ENCODE data around the gene FTCD. TPM values are rescaled to one million over a fixed set of nuclear protein-coding genes. Genes with fewer than 3 reads are reported as not detected.

The FTCD gene
- total RNA-seq, 1 experiment from 2014 or later, result 5.9 TPM

- no TSS peak for BruUV-seq (replicated peaks)
- Histone ChIP-seq H3K9me2 (ENCODE audit: insufficient read depth) (no peaks in the 10 kb centered on the region), H3K27me3 (ENCODE audit: insufficient read depth, low read depth) (no peaks in the 10 kb centered on the region), H3K4me1 (replicated peaks; ENCODE audit: insufficient read depth) (no peaks in the 10 kb centered on the region), H3K4me2 (no peak overlapping the region), H3K79me2 (ENCODE audit: low read depth) (no peaks in the 10 kb centered on the region), H3F3A (ENCODE audit: insufficient read depth, low read depth) (no peaks in the 10 kb centered on the region), H3K36me3 (ENCODE audit: low read depth) (no peaks in the 10 kb centered on the region; the same call in 1 of the 2 replicates), H3K4me3 (no peak overlapping the region), H3K27ac (no peak overlapping the region), H3K9me3 (ENCODE audit: insufficient read depth, low read depth) (no peaks in the 10 kb centered on the region), H4K20me1 (ENCODE audit: insufficient read depth) (no peaks in the 10 kb centered on the region), H2AFZ (no peak overlapping the region)
- ChIA-PET POLR2A (ENCODE audit: unreplicated experiment) (no interaction called here), CTCF (no interaction called here)
- no peak for DNase-seq
- TF ChIP-seq EZH2 (IDR thresholded peaks at IDR 0.05; ENCODE audit: low read depth), result no peak
- TF ChIP-seq, protein P1, sequence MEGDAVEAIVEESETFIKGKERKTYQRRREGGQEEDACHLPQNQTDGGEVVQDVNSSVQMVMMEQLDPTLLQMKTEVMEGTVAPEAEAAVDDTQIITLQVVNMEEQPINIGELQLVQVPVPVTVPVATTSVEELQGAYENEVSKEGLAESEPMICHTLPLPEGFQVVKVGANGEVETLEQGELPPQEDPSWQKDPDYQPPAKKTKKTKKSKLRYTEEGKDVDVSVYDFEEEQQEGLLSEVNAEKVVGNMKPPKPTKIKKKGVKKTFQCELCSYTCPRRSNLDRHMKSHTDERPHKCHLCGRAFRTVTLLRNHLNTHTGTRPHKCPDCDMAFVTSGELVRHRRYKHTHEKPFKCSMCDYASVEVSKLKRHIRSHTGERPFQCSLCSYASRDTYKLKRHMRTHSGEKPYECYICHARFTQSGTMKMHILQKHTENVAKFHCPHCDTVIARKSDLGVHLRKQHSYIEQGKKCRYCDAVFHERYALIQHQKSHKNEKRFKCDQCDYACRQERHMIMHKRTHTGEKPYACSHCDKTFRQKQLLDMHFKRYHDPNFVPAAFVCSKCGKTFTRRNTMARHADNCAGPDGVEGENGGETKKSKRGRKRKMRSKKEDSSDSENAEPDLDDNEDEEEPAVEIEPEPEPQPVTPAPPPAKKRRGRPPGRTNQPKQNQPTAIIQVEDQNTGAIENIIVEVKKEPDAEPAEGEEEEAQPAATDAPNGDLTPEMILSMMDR (conservative IDR thresholded peaks at IDR 0.05), result no peak
- intact Hi-C loops (cut with micrococcal nuclease; ENCODE audit: unreplicated experiment), result no loop called here
Measured at GRCh38 chr21:46111857-46112724, 43.3 kb downstream of the FTCD start.

- Histone ChIP-seq H2AFZ (no peak overlapping the region), H3K4me1 (replicated peaks; ENCODE audit: insufficient read depth) (no peaks in the 10 kb centered on the region), H3K9me3 (ENCODE audit: insufficient read depth, low read depth) (no peaks in the 10 kb centered on the region), H3K4me3 (no peak overlapping the region), H4K20me1 (ENCODE audit: insufficient read depth) (no peaks in the 10 kb centered on the region), H3K79me2 (ENCODE audit: low read depth) (no peaks in the 10 kb centered on the region), H3K27me3 (ENCODE audit: insufficient read depth, low read depth) (no peaks in the 10 kb centered on the region), H3K9me2 (ENCODE audit: insufficient read depth) (no peaks in the 10 kb centered on the region), H3K4me2 (no peak overlapping the region), H3K36me3 (ENCODE audit: low read depth) (no peaks in the 10 kb centered on the region; the same call in 1 of the 2 replicates), H3F3A (ENCODE audit: insufficient read depth, low read depth) (no peaks in the 10 kb centered on the region), H3K27ac (no peak overlapping the region)
- ChIA-PET POLR2A (ENCODE audit: unreplicated experiment) (no interaction called here), CTCF (no interaction called here)
- no TSS peak for BruUV-seq (replicated peaks)
- TF ChIP-seq, protein P1 (conservative IDR thresholded peaks at IDR 0.05), result no peak
- no peak for TF ChIP-seq EZH2 (IDR thresholded peaks at IDR 0.05; ENCODE audit: low read depth)
- intact Hi-C loops (cut with micrococcal nuclease; ENCODE audit: unreplicated experiment), result no loop called here
- DNase-seq, result no peak
Measured at GRCh38 chr21:46111193-46111571, 44.2 kb downstream of the FTCD start.

GRCh38 chr21:46110499-46111192 lies 44.7 kb downstream of the FTCD start:
- DNase-seq, result no peak
- Histone ChIP-seq H3F3A (ENCODE audit: insufficient read depth, low read depth) (no peaks in the 10 kb centered on the region), H2AFZ (no peak overlapping the region), H3K9me2 (ENCODE audit: insufficient read depth) (no peaks in the 10 kb centered on the region), H3K79me2 (ENCODE audit: low read depth) (no peaks in the 10 kb centered on the region), H4K20me1 (ENCODE audit: insufficient read depth) (no peaks in the 10 kb centered on the region), H3K36me3 (ENCODE audit: low read depth) (no peaks in the 10 kb centered on the region; the same call in 1 of the 2 replicates), H3K9me3 (ENCODE audit: insufficient read depth, low read depth) (no peaks in the 10 kb centered on the region), H3K27ac (no peak overlapping the region), H3K27me3 (ENCODE audit: insufficient read depth, low read depth) (no peaks in the 10 kb centered on the region), H3K4me3 (no peak overlapping the region), H3K4me2 (no peak overlapping the region), H3K4me1 (replicated peaks; ENCODE audit: insufficient read depth) (no peaks in the 10 kb centered on the region)
- no TSS peak for BruUV-seq (replicated peaks)
- TF ChIP-seq, protein P1 (conservative IDR thresholded peaks at IDR 0.05), result no peak
- no peak for TF ChIP-seq EZH2 (IDR thresholded peaks at IDR 0.05; ENCODE audit: low read depth)
- intact Hi-C loops (cut with micrococcal nuclease; ENCODE audit: unreplicated experiment), result no loop called here
- CTCF ChIA-PET, result no interaction called here
- POLR2A ChIA-PET (ENCODE audit: unreplicated experiment), result no interaction called here
